Nasal cavity respiratory epithelium epithelial cell of viscerocranial mucosa (primary cell): ENCODE measurements around the gene ADD1. TPM values are rescaled to one million over a fixed set of nuclear protein-coding genes. Genes with fewer than 3 reads are reported as not detected.

Experiments used
- total RNA-seq: library from RNA; depleted of rRNA; stranded (reverse); fragments of >200 nt; gene quantifications from 2 replicates; pipeline ENCODE4 v1.2.3, GENCODE V29; 2014

Gene ADD1, protein sequence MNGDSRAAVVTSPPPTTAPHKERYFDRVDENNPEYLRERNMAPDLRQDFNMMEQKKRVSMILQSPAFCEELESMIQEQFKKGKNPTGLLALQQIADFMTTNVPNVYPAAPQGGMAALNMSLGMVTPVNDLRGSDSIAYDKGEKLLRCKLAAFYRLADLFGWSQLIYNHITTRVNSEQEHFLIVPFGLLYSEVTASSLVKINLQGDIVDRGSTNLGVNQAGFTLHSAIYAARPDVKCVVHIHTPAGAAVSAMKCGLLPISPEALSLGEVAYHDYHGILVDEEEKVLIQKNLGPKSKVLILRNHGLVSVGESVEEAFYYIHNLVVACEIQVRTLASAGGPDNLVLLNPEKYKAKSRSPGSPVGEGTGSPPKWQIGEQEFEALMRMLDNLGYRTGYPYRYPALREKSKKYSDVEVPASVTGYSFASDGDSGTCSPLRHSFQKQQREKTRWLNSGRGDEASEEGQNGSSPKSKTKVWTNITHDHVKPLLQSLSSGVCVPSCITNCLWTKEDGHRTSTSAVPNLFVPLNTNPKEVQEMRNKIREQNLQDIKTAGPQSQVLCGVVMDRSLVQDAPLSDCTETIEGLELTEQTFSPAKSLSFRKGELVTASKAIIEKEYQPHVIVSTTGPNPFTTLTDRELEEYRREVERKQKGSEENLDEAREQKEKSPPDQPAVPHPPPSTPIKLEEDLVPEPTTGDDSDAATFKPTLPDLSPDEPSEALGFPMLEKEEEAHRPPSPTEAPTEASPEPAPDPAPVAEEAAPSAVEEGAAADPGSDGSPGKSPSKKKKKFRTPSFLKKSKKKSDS
- 82.4 and 140 TPM in 2 replicates for total RNA-seq

DNA sequence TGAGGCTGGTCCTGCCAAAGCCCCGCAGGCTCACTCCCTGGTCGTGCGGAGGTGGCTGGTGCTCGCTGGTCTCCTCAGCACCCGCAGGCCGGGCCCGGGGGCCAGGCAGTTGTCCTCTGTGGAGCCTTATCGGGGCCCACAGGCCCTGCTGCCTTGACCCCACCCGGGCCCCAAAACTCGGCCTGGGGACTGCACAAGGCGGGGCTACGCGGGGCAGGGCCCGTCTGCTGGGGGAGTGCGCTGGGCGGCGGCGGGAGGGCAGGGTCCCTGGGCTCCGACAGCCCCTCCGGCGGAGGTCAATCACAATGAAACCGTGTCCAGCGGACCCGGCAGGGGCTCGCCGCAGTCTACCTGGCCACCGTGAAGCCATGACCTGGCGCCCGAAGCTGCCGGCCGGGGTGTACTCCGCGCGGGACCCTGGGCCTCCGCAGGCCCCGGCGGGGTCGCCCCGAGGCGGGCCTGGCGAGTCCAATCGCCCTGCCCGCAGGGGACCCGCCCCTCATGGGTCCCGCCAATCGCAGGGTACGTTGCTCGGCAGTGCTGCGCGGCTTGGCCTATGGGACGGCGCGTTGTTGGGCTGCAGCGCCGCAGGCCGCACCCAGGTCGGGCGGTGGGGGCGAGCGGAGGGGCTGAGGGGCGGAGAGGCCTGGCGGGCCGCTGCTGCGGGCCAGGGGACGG, at the start of gene ADD1:
Gene ADD1 (plus strand): TSS at position 582 of the 678 bp plus-strand sequence. CDS start 32,072 bp downstream, outside the sequence.

DNA sequence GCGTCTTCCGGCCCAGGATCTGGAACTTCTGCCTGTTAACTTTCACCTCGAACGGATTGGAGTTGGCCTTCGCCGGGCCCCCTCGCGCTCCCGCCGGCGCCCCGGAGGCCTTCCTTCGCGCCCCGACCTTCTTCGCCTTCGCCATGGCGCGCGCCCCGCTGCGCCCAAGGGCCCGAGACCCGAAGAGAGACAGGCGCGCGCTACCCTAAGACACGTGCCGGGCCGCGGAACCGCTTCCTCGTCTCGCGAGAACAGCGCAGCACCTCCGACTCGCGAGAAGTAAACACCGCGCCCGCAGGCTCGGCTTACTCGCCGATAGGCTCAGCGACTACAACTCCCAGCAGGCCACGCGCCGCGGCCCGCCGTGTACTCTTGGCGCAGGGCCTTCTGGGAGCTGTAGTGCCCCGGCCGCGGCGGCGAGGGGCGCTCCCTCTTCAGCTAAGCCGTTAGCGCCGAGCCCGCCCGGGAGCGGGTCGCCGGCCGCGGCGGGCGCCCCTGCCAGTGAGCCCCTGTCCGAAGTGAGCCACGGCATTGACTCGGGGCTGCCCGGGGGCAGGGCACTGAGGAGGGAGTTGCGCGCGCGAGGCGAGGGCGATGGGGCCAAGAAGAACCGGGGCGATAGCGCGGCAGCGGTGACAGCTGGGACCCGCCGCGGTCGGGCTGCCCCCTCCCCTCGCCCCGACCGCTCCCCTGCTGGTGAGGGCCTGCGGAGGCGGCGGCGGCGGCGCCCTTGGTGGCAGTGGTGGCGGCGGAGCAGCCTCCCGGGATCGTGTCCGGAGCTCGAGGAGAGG, 119.7 kb downstream of the ADD1 start, which contains the start of the genes GRK4 and NOP14:
Gene GRK4 (plus strand): TSS at position 397 of the 791 bp plus-strand sequence. CDS start 500 bp downstream, outside the sequence.
Gene NOP14 (minus strand): TSS at position 232 of the 791 bp plus-strand sequence. CDS start 87 bp downstream, at position 145.

Other genes with a start within 250 kb of the ADD1 start
- 47.8 and 64.4 TPM in 2 replicates for gene TNIP2, start 87.5 kb upstream of the ADD1 start, total RNA-seq
- 25.6 and 113 TPM in 2 replicates for gene SH3BP2, start 50.8 kb upstream of the ADD1 start, total RNA-seq
- 35.5 and 57.4 TPM in 2 replicates for gene NOP14, start 119.6 kb downstream of the ADD1 start, total RNA-seq
- gene GRK4, start 119.7 kb downstream of the ADD1 start, total RNA-seq: 3.4 and 4.8 TPM in 2 replicates
- gene HTT-AS, start 230.7 kb downstream of the ADD1 start, total RNA-seq: not detected in 2 replicates
- 59.5 and 94.8 TPM in 2 replicates for gene HTT, start 230.8 kb downstream of the ADD1 start, total RNA-seq